Endodermal cell (in vitro differentiated cells): ENCODE measurements around the gene SLC9A5. TPM values are rescaled to one million over a fixed set of nuclear protein-coding genes. Genes with fewer than 3 reads are reported as not detected.

Experiments used
- DNase-seq: peaks from one replicate; pipeline ENCODE4 v3.0.0-alpha.2; 2017
- H3K27ac ChIP-seq: 2 replicates; pipeline ENCODE4 v1.5.1; 2013; ENCODE audit warnings: mild to moderate bottlenecking, low read depth, low read length, moderate library complexity
- H3K27me3 ChIP-seq: 2 replicates; pipeline ENCODE4 v1.6.1; 2013; ENCODE audit warnings: mild to moderate bottlenecking, low read length, moderate library complexity; ENCODE audit not compliant: insufficient read depth, control insufficient read depth, poor library complexity, severe bottlenecking
- H3K36me3 ChIP-seq: 2 replicates; pipeline ENCODE4 v1.7.0; 2013; ENCODE audit warnings: mild to moderate bottlenecking, low read length, moderate library complexity; ENCODE audit not compliant: control insufficient read depth, insufficient read depth
- H3K4me1 ChIP-seq: one replicate; pipeline ENCODE4 v1.7.0; 2013; ENCODE audit warnings: low read length; ENCODE audit not compliant: control insufficient read depth, insufficient read depth
- H3K4me3 ChIP-seq: 2 replicates; pipeline ENCODE4 v1.5.1; 2013; ENCODE audit warnings: mild to moderate bottlenecking, low read length, moderate library complexity
- H3K9ac ChIP-seq: 2 replicates; pipeline ENCODE4 v1.6.1; 2013; ENCODE audit warnings: mild to moderate bottlenecking, low read length, moderate library complexity; ENCODE audit not compliant: poor library complexity, severe bottlenecking; ENCODE audit errors: extremely low read depth
- H3K9me3 ChIP-seq: 2 replicates; pipeline ENCODE4 v1.6.1; 2013; ENCODE audit warnings: mild to moderate bottlenecking, low read length, moderate library complexity; ENCODE audit not compliant: control insufficient read depth
- H3K27ac Mint-ChIP-seq: 2 replicates; pipeline ENCODE4 v1.8.0; 2020; ENCODE audit warnings: mixed read lengths
- H3K27me3 Mint-ChIP-seq: 2 replicates; pipeline ENCODE4 v1.8.0; 2021; ENCODE audit warnings: mild to moderate bottlenecking, mixed read lengths; ENCODE audit not compliant: insufficient read depth
- H3K36me3 Mint-ChIP-seq: 2 replicates; pipeline ENCODE4 v1.8.0; 2020; ENCODE audit warnings: low read depth, mixed read lengths
- H3K4me1 Mint-ChIP-seq: 2 replicates; pipeline ENCODE4 v1.8.0; 2020; ENCODE audit warnings: mixed read lengths
- H3K4me3 Mint-ChIP-seq: 2 replicates; pipeline ENCODE4 v1.8.0; 2020; ENCODE audit warnings: mild to moderate bottlenecking, moderate library complexity, mixed read lengths
- H3K9me3 Mint-ChIP-seq: 2 replicates; pipeline ENCODE4 v1.8.0; 2020; ENCODE audit warnings: mild to moderate bottlenecking, mixed read lengths
- WGBS, 2 experiments: methylation state at CpG; one replicate each; pipeline versions ENCODE4 v1.1.5 to v1.1.7; 2013; ENCODE audit warnings: missing lambda C conversion rate in 2 of 2, mixed read lengths in 1 of 2; ENCODE audit not compliant: insufficient coverage in 1 of 2, insufficient read length in 1 of 2; 5-methylcytosine and 5-hydroxymethylcytosine counted together
- total RNA-seq, 2 donors: library from RNA; stranded (reverse); fragmentation: NEBNext Ultra II Directional in 1 of 2; extraction: Animal tissue kit (Norgen Biotek cat#: 25700) in 1 of 2; gene quantifications; 2 replicates in 1 of 2; 3 replicates in 1 of 2; pipeline ENCODE4 v1.2.1, GENCODE V29; 2021
- TF ChIP-seq, protein P1 (sequence below): fragments of 200-600 bp; sonication (generic); conservative IDR thresholded peaks from 2 replicates; pipeline ENCODE4 v1.5.0; 2021; ENCODE audit warnings: antibody characterized with exemption, mild to moderate bottlenecking

The SLC9A5 gene
- total RNA-seq, 2 donors from 2014 or later: 8.9 to 9.0 TPM

DNA sequence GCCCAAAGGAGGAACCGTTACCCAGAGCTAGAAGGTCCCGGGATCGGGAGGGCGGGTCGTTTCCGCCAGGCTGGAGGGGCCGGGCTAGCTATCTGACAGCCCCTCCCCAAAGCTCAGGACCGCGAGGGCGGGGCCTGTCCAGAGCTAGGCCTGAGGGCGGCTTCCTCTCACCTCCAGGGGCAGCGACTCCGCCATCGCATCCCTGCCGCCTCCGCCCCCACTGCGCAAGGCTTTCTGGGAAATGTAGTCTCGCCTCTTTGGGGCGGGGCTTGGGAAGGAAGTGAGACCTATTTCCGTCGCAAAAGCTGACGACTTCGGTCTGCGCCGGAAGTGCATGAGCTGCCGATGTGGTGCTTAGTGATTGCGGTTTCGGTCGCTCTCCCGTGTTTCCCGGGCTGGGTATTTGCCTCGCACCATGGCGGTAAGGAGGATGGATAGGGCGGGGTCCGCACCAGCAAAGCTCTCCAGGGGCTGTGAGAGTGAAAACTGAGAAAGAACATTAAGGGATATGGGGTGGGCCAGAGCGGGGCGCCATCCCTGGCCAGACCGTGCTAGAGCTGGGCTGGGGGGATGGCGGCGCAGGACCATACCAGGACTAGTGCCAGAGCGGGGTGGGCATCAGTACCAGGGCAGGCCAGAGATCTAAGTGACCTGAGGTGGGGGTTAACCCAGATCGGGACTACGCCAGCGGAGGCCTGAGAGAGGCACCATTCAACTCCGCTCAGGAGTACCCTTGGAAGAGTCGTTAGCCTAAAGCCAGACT, 21.8 kb upstream of the SLC9A5 start, which contains the start of gene TMEM208:
TSS of gene TMEM208 (plus strand) at position 327 of the 763 bp plus-strand sequence. CDS start at position 416, 89 bp downstream.
- Histone ChIP-seq H3K27ac (no peak within 1 kb of the TSS), H3K9ac (peak within 1 kb of the TSS; percentile 82), H3K4me3 (peak within 1 kb of the TSS; percentile 99), H3K9me3 (no peaks in the 10 kb centered on the region), H3K27me3 (no peaks in the 10 kb centered on the region), H3K36me3 (peaks cover 39% of the 10 kb centered on the region), H3K4me1 (peaks cover 3% of the 10 kb centered on the region)
- Mint-ChIP-seq H3K4me3 (peak within 1 kb of the TSS; percentile 96), H3K4me1 (peaks cover 27% of the 10 kb centered on the region), H3K27ac (peak within 1 kb of the TSS; percentile 97), H3K9me3 (no peaks in the 10 kb centered on the region), H3K27me3 (peaks cover 9% of the 10 kb centered on the region), H3K36me3 (peaks cover 28% of the 10 kb centered on the region)
- TF ChIP-seq, protein P1, sequence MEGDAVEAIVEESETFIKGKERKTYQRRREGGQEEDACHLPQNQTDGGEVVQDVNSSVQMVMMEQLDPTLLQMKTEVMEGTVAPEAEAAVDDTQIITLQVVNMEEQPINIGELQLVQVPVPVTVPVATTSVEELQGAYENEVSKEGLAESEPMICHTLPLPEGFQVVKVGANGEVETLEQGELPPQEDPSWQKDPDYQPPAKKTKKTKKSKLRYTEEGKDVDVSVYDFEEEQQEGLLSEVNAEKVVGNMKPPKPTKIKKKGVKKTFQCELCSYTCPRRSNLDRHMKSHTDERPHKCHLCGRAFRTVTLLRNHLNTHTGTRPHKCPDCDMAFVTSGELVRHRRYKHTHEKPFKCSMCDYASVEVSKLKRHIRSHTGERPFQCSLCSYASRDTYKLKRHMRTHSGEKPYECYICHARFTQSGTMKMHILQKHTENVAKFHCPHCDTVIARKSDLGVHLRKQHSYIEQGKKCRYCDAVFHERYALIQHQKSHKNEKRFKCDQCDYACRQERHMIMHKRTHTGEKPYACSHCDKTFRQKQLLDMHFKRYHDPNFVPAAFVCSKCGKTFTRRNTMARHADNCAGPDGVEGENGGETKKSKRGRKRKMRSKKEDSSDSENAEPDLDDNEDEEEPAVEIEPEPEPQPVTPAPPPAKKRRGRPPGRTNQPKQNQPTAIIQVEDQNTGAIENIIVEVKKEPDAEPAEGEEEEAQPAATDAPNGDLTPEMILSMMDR: peak; percentile 51
- DNase-seq: peak; percentile 100
- 0 to 1% methylated on average over 27 to 46 of the region's 46 CpGs for WGBS, 2 experiments

DNA sequence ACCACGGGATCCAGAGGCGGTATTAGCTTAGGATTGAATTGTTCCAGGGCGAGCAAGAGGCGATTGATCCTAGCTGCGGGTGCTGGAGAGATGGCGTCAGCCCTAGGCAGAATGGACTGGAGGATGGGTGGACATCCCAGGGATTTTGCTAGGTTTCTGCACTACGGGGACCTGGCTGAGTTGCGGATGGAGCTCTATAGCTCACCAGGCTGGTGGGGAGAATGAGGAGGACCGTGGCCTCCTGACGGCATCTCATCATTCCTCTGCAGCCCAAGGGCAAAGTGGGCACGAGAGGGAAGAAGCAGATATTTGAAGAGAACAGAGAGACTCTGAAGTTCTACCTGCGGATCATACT, 21.2 kb upstream of the SLC9A5 start:
- Mint-ChIP-seq H3K27ac (peak overlapping the region; percentile 97), H3K27me3 (peaks cover 9% of the 10 kb centered on the region), H3K4me3 (peak overlapping the region; percentile 96), H3K36me3 (peaks cover 31% of the 10 kb centered on the region), H3K4me1 (peaks cover 27% of the 10 kb centered on the region), H3K9me3 (no peaks in the 10 kb centered on the region)
- TF ChIP-seq, protein P1: no peak
- no peaks in the 10 kb centered on the region for H3K9me3 ChIP-seq
- peak overlapping the region; percentile 82 for H3K9ac ChIP-seq
- H3K27me3 ChIP-seq: no peaks in the 10 kb centered on the region
- DNase-seq: no peak
- 30 to 31% methylated on average over 3 to 12 of the region's 12 CpGs for WGBS, 2 experiments
- peaks cover 44% of the 10 kb centered on the region for H3K36me3 ChIP-seq
- peak overlapping the region; percentile 99 for H3K4me3 ChIP-seq
- peaks cover 3% of the 10 kb centered on the region for H3K4me1 ChIP-seq
- H3K27ac ChIP-seq: no peak overlapping the region

DNA sequence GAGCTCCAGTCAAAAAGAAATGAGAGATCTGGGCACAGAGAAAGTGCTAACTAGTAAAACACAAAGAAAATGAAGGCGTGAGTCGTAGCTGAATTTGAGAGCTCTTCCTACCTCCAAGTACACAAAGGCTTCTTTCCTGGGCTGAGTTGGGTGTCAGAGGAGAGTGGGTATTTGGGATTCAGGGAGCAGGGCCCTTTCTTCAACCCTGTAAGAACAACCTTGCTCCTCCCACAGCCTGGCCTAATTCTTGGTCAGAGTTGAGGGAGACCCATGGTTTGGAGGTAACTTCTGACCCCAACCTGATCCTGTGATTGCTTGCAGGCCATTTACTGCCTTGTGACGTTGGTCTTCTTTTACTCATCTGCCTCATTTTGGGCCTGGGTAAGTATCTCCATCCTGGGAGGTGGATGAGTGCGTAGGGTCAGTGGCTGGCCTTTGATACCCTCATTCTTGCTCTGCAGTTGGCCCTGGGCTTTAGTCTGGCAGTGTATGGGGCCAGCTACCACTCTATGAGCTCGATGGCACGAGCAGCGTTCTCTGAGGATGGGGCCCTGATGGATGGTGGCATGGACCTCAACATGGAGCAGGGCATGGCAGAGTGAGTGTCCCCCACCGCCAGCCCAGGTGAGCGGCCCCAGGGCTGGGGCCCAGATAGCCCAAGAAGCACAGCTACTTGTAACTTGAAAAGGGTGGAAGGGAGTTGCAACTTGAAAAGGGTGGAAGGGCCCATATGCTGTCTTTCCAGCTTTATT, 20.6 kb upstream of the SLC9A5 start:
- peaks cover 5% of the 10 kb centered on the region for H3K27me3 Mint-ChIP-seq
- H3K4me1 ChIP-seq: peaks cover 3% of the 10 kb centered on the region
- H3K4me3 ChIP-seq: peak overlapping the region; percentile 99
- TF ChIP-seq, protein P1: no peak
- H3K9me3 Mint-ChIP-seq: no peaks in the 10 kb centered on the region
- DNase-seq: peak; percentile 25
- no peaks in the 10 kb centered on the region for H3K9me3 ChIP-seq
- peak overlapping the region; percentile 96 for H3K4me3 Mint-ChIP-seq
- H3K27me3 ChIP-seq: no peaks in the 10 kb centered on the region
- H3K27ac ChIP-seq: no peak overlapping the region
- H3K36me3 Mint-ChIP-seq: peaks cover 34% of the 10 kb centered on the region
- 90 to 93% methylated on average over 7 to 9 of the region's 9 CpGs for WGBS, 2 experiments
- peak overlapping the region; percentile 82 for H3K9ac ChIP-seq
- peak overlapping the region; percentile 13 for H3K27ac Mint-ChIP-seq
- H3K4me1 Mint-ChIP-seq: peaks cover 27% of the 10 kb centered on the region
- peaks cover 47% of the 10 kb centered on the region for H3K36me3 ChIP-seq
